ENCODE data around the gene DPYSL3.
"Not testable (repeated sequence)": the region's sequence is repeated elsewhere in the genome, so short reads cannot be mapped to it uniquely, and the experiment has no call there.

DPYSL3 gene

GRCh38 chr5:147509710-147510651, at the start of gene DPYSL3:
TSS of gene DPYSL3 (minus strand) at chr5:147510068. CDS start at chr5:147509858, 210 bp downstream.
- DNase-seq (ENCODE audit: low read depth in 2 of 2), result no peak

GRCh38 chr5:147558826-147559225, 49.0 kb upstream of the DPYSL3 start:
- DNase-seq (ENCODE audit: low read depth in 2 of 2), result no peak

- DNase-seq (ENCODE audit: low read depth in 2 of 2), result no peak
Measured at GRCh38 chr5:147557876-147558745, 48.2 kb upstream of the DPYSL3 start.

DNA sequence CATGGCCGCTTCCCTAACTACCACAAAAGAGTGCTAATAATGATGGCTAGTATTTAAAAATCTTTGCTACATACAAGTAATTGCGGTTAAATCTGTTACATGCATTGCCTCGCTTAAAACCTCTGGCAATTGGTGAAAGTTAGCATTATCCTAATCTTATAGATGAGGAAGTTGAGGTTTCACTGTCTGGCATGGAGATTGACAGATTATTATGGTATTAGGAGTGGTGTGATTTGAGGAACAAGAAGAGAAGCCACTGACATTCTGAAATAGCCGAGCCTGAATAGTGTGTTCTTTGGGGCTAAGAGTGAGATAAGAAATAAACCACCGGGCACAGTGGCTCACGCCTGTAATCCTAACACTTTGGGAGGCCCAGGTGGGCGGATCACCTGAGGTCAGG, 45.3 kb upstream of the DPYSL3 start:
- DNase-seq (ENCODE audit: low read depth in 2 of 2), result no peak

DNA sequence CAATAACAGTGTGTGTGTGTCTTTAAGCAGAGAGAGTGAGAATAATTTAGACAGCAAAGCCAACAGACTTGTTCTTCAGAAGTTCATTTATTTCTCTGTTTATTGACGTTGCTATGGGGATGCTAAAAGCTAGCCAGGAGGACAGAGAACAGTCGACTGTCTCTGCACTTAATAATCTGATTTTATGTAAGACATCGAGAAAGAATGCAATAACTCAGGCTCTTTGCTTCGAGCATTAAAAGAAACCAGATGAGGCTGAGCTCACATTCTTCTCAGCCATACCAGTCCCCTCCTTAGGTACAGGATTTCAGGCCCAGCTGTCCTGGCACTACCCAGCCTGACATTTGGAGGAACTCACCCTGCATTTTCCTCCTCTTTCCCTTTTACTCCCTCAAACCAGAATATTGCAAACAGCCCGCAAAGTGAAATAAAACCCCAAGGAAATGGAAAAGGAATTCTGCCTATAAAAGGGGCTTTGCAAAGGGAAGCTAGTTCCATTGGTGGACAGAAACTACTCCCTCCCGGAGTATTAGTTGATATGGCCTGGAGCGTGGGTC, 44.5 kb upstream of the DPYSL3 start:
- no peak for DNase-seq (ENCODE audit: low read depth in 2 of 2)

DNA sequence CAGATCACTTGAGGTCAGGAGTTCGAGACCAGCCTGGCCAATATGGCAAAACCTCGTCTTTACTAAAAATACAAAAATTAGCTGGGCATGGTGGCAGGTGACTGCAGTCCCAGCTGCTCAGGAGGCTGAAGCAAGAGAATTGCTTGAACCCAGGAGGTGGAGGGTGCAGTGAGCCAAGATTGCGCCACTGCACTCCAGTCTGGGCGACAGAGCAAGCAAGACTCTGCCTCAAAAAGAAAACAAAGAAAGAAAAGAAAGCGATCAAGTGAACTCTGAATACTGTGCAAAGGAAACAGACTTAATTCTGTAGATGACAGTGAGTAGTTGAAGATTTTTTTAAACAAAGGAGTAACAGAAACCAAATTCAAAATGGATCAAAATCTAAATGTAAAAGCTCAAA, 43.9 kb upstream of the DPYSL3 start:
- DNase-seq (ENCODE audit: low read depth in 2 of 2), result not testable (repeated sequence)

DNA sequence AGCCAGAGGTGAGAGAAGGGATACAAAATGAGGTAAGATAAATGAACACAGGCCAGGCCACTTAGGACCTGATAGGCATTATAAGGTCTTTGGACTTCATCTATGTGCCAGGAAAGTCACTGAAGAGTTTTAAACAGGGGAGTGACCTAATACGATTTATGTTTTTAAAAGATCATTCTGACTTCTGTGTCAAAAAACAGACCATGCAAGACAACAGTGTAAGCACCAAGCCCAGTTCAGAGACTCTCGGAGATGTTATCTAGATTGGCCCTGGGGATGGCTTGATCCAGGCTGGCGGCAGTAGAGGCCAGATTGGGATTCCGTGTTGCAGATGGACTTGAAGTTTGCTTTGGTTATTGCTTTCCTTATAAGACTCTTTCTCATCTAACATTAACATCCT, 43.0 kb upstream of the DPYSL3 start:
- no peak for DNase-seq (ENCODE audit: low read depth in 2 of 2)

GRCh38 chr5:147551677-147552076, 41.8 kb upstream of the DPYSL3 start:
- no peak for DNase-seq (ENCODE audit: low read depth in 2 of 2)

GRCh38 chr5:147547730-147548129, 37.9 kb upstream of the DPYSL3 start:
- DNase-seq (ENCODE audit: low read depth in 2 of 2), result no peak

DNA sequence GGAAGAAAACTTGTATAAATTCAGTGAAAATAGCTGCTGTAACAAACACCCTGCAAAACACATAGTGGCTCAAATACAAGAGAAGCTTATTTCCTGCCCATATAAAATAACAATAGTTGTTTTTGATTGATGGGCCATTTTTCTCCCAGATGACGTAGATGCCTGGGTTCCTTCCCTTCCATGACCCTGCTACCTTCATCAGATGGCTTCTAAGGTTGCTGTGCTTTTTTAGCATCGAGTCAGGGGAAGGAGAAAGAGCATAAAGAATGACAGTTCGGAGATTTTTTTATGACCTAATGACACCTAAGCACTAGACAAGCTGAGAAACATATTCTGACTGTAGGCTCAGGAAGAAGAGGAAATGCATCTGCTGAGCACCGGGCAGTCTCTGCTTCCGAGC, 34.7 kb upstream of the DPYSL3 start:
- DNase-seq (ENCODE audit: low read depth in 2 of 2), result no peak

GRCh38 chr5:147539053-147539452, 29.2 kb upstream of the DPYSL3 start:
- no peak for DNase-seq (ENCODE audit: low read depth in 2 of 2)

DNA sequence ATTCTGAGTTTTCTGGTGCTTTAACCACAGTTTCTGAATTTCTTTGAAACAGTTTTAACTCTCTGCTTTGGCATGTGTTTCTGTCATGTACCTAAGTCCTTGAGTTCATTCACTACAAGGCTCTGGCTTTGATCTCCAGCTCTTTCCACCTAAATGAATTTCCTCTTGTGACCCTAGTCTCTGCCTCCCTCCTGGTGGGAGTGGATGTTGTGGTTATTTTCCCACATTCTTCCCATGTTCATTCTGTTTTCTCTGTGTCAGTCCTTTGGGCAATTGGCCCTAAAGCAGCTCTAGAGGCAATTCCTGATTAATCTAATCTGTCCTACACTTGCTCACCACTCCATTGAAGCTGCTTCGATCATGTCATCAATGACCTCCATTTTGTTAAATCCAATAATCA, 28.4 kb upstream of the DPYSL3 start:
- no peak for DNase-seq (ENCODE audit: low read depth in 2 of 2)

DNA sequence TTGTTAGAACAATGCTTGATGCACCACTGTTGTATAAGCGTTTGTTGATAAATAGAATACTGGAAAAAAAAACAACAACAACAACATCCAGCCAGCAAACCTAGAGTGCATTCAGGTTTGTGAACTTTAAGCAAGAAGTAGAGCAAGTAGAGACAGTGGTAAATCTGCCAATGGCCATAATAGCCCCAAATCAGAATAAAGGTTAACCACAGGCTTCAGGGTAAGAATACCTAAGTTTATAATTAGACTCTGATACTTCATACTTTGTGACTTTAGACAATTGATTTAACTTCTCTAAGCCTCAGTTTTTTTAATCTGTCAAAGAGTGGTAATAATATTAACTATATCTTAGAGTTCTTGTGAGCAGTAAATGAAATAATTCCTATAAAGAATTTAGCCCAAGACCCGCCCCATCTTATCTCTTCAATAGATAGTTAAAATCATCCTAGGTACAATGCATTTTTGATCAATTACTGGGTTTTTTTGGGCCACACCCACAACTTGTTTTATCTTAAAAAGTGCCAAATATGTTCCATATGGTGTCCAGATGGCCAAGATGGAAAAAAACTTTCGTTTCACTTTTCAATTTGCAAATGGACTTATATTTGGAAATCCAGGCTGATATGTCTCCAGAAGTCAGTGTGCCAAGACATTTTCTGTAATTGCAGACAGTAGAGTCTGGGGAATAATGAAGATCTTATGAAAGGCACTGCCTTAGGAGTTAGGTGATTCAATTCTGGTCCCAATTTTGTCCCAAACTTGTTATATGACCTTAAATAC, 24.5 kb upstream of the DPYSL3 start:
- DNase-seq (ENCODE audit: low read depth in 2 of 2), result no peak

DNA sequence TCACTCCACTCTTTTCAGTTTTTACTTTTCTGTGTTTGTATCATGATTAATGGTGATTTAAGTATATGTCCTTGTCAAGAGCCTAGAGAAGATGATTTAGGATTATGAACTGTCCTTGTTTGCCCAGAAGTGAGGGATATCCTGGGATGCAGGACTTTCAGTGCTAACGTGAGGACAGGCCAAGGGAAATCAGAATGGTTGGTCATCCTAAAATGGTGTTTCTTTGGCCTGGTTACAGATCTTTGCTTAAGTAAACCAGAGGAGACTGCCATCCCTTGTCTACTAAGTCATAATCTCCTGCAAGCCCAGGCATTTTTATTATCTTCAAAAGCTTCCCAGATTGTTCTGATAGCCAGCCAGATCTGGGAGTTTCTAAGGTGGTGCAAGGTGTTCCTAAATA, 22.3 kb upstream of the DPYSL3 start:
- no peak for DNase-seq (ENCODE audit: low read depth in 2 of 2)

DNA sequence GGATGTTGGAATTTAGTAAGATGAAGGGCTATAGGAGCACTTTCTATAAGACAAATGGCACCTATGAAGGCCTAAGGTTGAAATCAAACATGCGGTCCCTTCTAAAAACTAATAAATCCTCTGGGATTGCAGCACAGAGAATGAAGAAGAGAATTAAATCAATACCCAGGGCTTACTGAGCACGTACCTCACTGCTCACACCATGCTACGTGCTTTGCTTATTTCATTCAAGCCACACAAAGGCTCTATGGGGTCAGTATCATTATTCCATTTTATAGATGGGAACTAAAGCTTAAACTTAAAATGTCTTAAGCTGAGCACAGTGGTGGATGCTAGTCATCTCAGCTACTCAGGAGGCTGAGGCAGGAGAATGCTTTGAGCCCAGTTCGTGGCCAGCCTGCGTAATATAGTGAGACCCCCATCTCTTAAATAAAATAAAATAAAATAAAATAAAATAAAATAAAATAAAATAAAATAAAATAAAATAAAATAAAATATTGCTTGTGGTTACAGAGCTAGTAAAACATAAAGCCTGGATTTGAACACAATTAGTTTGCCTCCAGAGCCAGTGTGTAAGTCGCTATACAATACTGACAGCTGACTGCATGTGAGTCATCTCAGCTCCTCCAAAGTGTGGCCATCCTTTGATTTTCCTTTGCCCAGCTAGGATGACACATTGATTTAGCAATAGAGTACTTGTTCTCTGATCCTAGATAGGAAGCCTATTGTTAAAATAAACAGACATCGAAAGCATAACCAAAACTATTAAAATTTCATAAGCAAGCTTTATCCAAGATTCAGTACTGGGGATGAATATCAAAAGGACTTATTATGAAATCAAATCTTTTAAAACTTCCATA, 20.9 kb upstream of the DPYSL3 start:
- no peak for DNase-seq (ENCODE audit: low read depth in 2 of 2)

- no peak for DNase-seq (ENCODE audit: low read depth in 2 of 2)
Measured at GRCh38 chr5:147523069-147523468, 13.2 kb upstream of the DPYSL3 start.

DNA sequence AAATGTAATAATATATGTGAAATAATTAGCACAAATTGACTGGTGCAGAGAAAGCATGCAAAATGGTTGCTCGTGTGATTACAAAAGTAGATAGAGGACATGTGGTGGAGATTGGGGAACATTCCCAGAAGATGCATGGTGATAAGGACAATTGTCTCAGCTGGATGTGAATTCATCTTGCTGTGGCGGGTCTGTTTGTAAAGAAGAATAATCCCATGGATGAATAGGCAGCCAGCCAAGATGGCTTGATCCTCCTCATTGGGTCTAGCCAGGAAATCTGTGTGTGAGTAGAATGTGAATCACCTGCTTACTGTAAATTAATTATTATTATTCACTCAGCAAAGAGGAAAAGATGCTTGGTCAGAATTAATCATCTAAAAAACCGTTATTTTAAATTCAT, 12.6 kb upstream of the DPYSL3 start:
- DNase-seq (ENCODE audit: low read depth in 2 of 2), result no peak

DNA sequence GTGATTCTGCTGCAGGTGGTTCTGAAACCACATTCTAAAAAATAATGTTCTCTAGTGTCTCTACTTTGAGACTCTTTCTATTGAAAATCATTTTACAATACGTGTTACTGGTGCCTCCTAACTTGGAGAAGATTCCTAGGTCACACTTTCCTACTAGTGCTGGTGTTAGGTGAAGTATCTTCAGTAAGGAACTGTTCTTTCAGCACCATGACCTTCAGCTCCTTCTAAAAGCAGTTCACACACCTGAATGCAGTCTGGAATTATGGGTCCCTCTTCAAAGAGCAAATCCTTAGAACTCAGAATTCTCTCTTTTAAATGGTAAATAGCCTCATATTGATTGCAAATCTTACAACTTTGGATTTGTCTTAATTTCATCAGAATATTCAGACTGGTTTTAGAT, 10.6 kb upstream of the DPYSL3 start:
- DNase-seq (ENCODE audit: low read depth in 2 of 2), result no peak

DNA sequence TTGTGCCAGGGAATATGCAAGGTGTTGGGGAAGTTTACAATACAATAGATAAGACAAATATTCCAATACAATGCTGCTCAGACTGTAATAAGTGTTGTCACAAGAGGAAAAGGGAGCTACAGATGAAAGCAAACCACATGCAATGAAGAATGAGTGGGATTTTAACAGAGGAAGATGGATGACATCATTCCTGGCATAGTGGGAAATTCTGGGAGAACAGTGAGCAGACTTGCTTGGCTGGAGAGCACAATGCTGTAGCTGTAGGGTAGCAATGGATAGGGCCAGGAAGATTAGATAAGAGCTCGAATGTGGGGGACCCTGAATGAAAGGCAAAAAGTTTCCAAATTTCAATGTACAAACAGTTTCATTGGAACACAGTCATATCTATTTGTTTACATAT, 9.5 kb upstream of the DPYSL3 start:
- no peak for DNase-seq (ENCODE audit: low read depth in 2 of 2)

DNA sequence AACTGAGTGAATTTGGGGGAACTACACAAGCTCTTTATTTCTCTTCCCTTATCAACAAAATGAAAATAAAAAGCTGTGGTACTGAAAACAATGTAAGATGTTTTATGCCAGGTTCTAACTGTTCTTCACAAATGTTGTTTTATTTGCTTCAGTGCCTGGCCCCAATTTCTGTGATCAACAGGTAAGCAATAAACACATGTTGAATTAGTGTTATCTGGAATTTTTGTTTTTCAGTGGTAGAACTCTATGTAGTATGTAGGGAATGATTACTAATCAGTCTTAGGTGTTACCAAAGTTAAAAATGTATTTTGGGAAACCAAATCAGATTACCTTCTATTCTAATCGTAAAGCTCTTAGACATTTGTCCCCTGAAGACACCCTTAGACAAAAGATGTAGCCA, 7.5 kb upstream of the DPYSL3 start:
- no peak for DNase-seq (ENCODE audit: low read depth in 2 of 2)

- no peak for DNase-seq (ENCODE audit: low read depth in 2 of 2)
Measured at GRCh38 chr5:147515269-147515668, 5.4 kb upstream of the DPYSL3 start.
